IMR-90 (cell line): ENCODE data around the gene CERT1. TPM values are rescaled to one million over a fixed set of nuclear protein-coding genes. Genes with fewer than 3 reads are reported as not detected.

Experiments used
- ATAC-seq: fragments of 200-7000 bp; cut with Tn5 transposase; 2 replicates; pipeline ENCODE4 v1.9.1; 2020; ENCODE audit warnings: low read depth, mild to moderate bottlenecking, moderate library complexity
- BruUV-seq: library from RNA; stranded (reverse); fragments of 400-500 nt; replicated peaks from 2 replicates; lab custom pipeline; 2021; lab: Mats Ljungman, UMichigan
- CTCF ChIA-PET: fragments of 300-600 bp; formaldehyde crosslinking; extraction: SDS; loops from one replicate; lab custom pipeline; 2021; ENCODE audit warnings: antibody characterized with exemption; lab: Yijun Ruan, JAX
- POLR2A ChIA-PET: fragments of 300-600 bp; sonication (Branson Sonifier 250); formaldehyde crosslinking; loops from one replicate; lab custom pipeline; 2022; ENCODE audit warnings: antibody characterized with exemption; ENCODE audit not compliant: unreplicated experiment; lab: Charles Lee
- DNase-seq: peaks from one replicate; pipeline ENCODE4 v3.0.0; 2013
- H2AFZ ChIP-seq: replicated peaks from 2 replicates; pipeline ENCODE3; 2013; ENCODE audit warnings: low read length, mild to moderate bottlenecking; ENCODE audit not compliant: poor library complexity
- H2AK5ac ChIP-seq: 2 replicates; pipeline ENCODE4 v1.6.1; 2013; ENCODE audit warnings: low read depth, low read length, inconsistent platforms
- H2AK9ac ChIP-seq: replicated peaks from 2 replicates; pipeline ENCODE3; 2013; ENCODE audit warnings: mild to moderate bottlenecking, low read depth, low read length, moderate library complexity; ENCODE audit not compliant: poor library complexity
- H2BK120ac ChIP-seq: 2 replicates; pipeline ENCODE4 v1.6.1; 2013; ENCODE audit warnings: low read depth, low read length, inconsistent platforms
- H2BK15ac ChIP-seq: 3 replicates; pipeline ENCODE4 v1.6.1; 2013; ENCODE audit warnings: low read depth, low read length, inconsistent platforms
- H2BK20ac ChIP-seq: 2 replicates; pipeline ENCODE4 v1.6.1; 2013; ENCODE audit warnings: low read depth, mild to moderate bottlenecking, inconsistent platforms, low read length, moderate library complexity
- H2BK5ac ChIP-seq: 2 replicates; pipeline ENCODE4 v1.6.1; 2013; ENCODE audit warnings: mild to moderate bottlenecking, low read depth, low read length, inconsistent platforms; ENCODE audit not compliant: poor library complexity, severe bottlenecking
- H3K14ac ChIP-seq: replicated peaks from 2 replicates; pipeline ENCODE4 v1.6.1; 2013; ENCODE audit warnings: low read depth, low read length, inconsistent platforms
- H3K18ac ChIP-seq: 2 replicates; pipeline ENCODE4 v1.6.1; 2013; ENCODE audit warnings: low read depth, low read length, control low read depth
- H3K23ac ChIP-seq: 2 replicates; pipeline ENCODE4 v1.6.1; 2013; ENCODE audit warnings: low read depth, low read length, inconsistent platforms
- H3K27ac ChIP-seq: 2 replicates; pipeline ENCODE4 v1.5.1; 2013; ENCODE audit warnings: mild to moderate bottlenecking, control low read depth, low read length; ENCODE audit not compliant: insufficient read depth
- H3K27me3 ChIP-seq: 2 replicates; pipeline ENCODE4 v1.6.1; 2013; ENCODE audit warnings: low read length; ENCODE audit not compliant: control insufficient read depth, insufficient read depth
- H3K36me3 ChIP-seq: 2 replicates; pipeline ENCODE4 v1.6.1; 2013; ENCODE audit warnings: low read length, mixed read lengths; ENCODE audit not compliant: control insufficient read depth, insufficient read depth
- H3K4ac ChIP-seq: 2 replicates; pipeline ENCODE4 v1.6.1; 2013; ENCODE audit warnings: low read depth, low read length, inconsistent platforms
- H3K4me1 ChIP-seq: 2 replicates; pipeline ENCODE4 v1.6.1; 2013; ENCODE audit warnings: low read length, mixed read lengths; ENCODE audit not compliant: control insufficient read depth, insufficient read depth
- H3K4me2 ChIP-seq: 2 replicates; pipeline ENCODE4 v1.6.1; 2013; ENCODE audit warnings: low read depth, mild to moderate bottlenecking, control low read depth, low read length, moderate library complexity
- H3K4me3 ChIP-seq: 2 replicates; pipeline ENCODE4 v1.5.1; 2013; ENCODE audit warnings: low read depth, mild to moderate bottlenecking, control low read depth, low read length, moderate library complexity; ENCODE audit not compliant: insufficient read depth
- H3K56ac ChIP-seq: 2 replicates; pipeline ENCODE4 v1.6.1; 2013; ENCODE audit warnings: low read length, inconsistent platforms; ENCODE audit not compliant: insufficient read depth; ENCODE audit errors: extremely low read depth
- H3K79me1 ChIP-seq, 2 experiments: 2 replicates each; pipeline ENCODE4 v1.6.1; 2013; ENCODE audit warnings: low read length in 2 of 2, inconsistent platforms in 1 of 2, low read depth in 1 of 2
- H3K9ac ChIP-seq: 2 replicates; pipeline ENCODE4 v1.6.1; 2013; ENCODE audit warnings: low read depth, low read length, control low read depth
- H3K9me1 ChIP-seq: 2 replicates; pipeline ENCODE4 v1.6.1; 2013; ENCODE audit warnings: low read length, inconsistent platforms; ENCODE audit not compliant: insufficient read depth
- H3K9me3 ChIP-seq: 2 replicates; pipeline ENCODE4 v1.6.1; 2013; ENCODE audit warnings: low read length; ENCODE audit not compliant: control insufficient read depth, insufficient read depth
- H4K20me1 ChIP-seq: 2 replicates; pipeline ENCODE4 v1.6.1; 2013; ENCODE audit warnings: low read length, inconsistent platforms; ENCODE audit not compliant: insufficient read depth
- H4K5ac ChIP-seq: 2 replicates; pipeline ENCODE4 v1.6.1; 2013; ENCODE audit warnings: mild to moderate bottlenecking, low read depth, low read length, control low read depth
- H4K8ac ChIP-seq, 2 experiments: 2 replicates each; pipeline ENCODE4 v1.6.1; 2013; ENCODE audit warnings: low read depth in 2 of 2, low read length in 2 of 2, control low read depth in 1 of 2, inconsistent platforms in 1 of 2
- H4K91ac ChIP-seq: 2 replicates; pipeline ENCODE4 v1.6.1; 2013; ENCODE audit warnings: low read depth, low read length, inconsistent platforms; ENCODE audit not compliant: insufficient read depth
- ELK1 ChIP-seq: fragments of 150-350 bp; IDR thresholded peaks from 2 replicates; pipeline ENCODE4 v1.6.1; 2016; ENCODE audit warnings: low read depth, mild to moderate bottlenecking, low read length, moderate library complexity, borderline replicate concordance
- MAFK ChIP-seq: IDR thresholded peaks from 2 replicates; pipeline ENCODE4 v1.6.1; 2012; ENCODE audit warnings: low read depth, low read length, improper control_type of control experiment
- MXI1 ChIP-seq: IDR thresholded peaks from 2 replicates; pipeline ENCODE4 v1.6.1; 2012; ENCODE audit warnings: low read depth, mild to moderate bottlenecking, low read length, moderate library complexity, borderline replicate concordance
- RAD21 ChIP-seq: IDR thresholded peaks from 2 replicates; pipeline ENCODE4 v1.6.1; 2012; ENCODE audit warnings: low read length, improper control_type of control experiment
- WGBS, 2 experiments: methylation state at CpG; one replicate each; pipeline versions ENCODE4 v1.1.5 to v1.1.7; 2013; ENCODE audit warnings: missing lambda C conversion rate in 2 of 2; ENCODE audit not compliant: insufficient read length in 1 of 2; ENCODE audit errors: extremely low coverage in 2 of 2; 5-methylcytosine and 5-hydroxymethylcytosine counted together
- dilution Hi-C: fragments of 300-500 bp; cut with HindIII; formaldehyde crosslinking; loops from one replicate; pipeline ENCODE4 v1.14.3; 2018; ENCODE audit warnings: low sequenced_read_pairs; ENCODE audit not compliant: unreplicated experiment
- in situ Hi-C: fragments of 300-500 bp; cut with MboI; formaldehyde crosslinking; loops from 3 replicates; pipeline ENCODE4 v1.14.3; 2019; ENCODE audit warnings: low sequenced_read_pairs, inconsistent platforms, mixed read lengths
- intact Hi-C: fragments of 100-400 bp; cut with micrococcal nuclease; formaldehyde crosslinking; loops from 2 replicates; pipeline ENCODE4 v1.10.0; 2022
- polyA plus RNA-seq, 3 experiments: library from polyadenylated mRNA; depleted of rRNA; stranded (reverse); fragments of >200 nt; gene quantifications; 2 replicates each; pipeline ENCODE4 v1.2.3, GENCODE V29; 2012; ENCODE audit warnings: low replicate concordance in 1 of 3
- total RNA-seq: library from RNA; depleted of rRNA; stranded (reverse); fragments of >200 nt; gene quantifications from 2 replicates; pipeline ENCODE4 v1.2.3, GENCODE V29; 2012
- TF ChIP-seq, protein P1 (sequence below): fragments of 150-350 bp; IDR thresholded peaks from 2 replicates; pipeline ENCODE4 v1.6.1; 2017; ENCODE audit warnings: mild to moderate bottlenecking, antibody characterized with exemption, low read length, low read depth

The CERT1 gene
- total and polyA plus RNA-seq, 2 of the 4 experiments (the other 2 are of a cell fraction), result 7.2 TPM

- H3K9ac ChIP-seq, result no peak overlapping the region
- ChIA-PET POLR2A (no interaction called here), CTCF (no interaction called here)
- H4K20me1 ChIP-seq, result peaks cover 4% of the 10 kb centered on the region; the same call in 1 of the 2 replicates
- no peak overlapping the region for H3K18ac ChIP-seq
- no peak overlapping the region for H2BK20ac ChIP-seq
- H3K4ac ChIP-seq, result no peak overlapping the region
- no peak overlapping the region for H3K23ac ChIP-seq
- no peak overlapping the region for H3K56ac ChIP-seq
- no peak overlapping the region for H2AFZ ChIP-seq
- H3K79me1 ChIP-seq, result peaks cover 0 to 19% of the 10 kb centered on the region in 2 experiments; a peak in 3 of 4 replicates
- intact Hi-C loops (no loop called here), dilution Hi-C loops (no loop called here), in situ Hi-C loops (no loop called here)
- H2BK15ac ChIP-seq, result no peak overlapping the region
- no peak overlapping the region for H4K5ac ChIP-seq
- H3K9me1 ChIP-seq, result no peaks in the 10 kb centered on the region
- no peaks in the 10 kb centered on the region for H3K4me1 ChIP-seq
- no peak overlapping the region for H3K14ac ChIP-seq
- no peak overlapping the region for H2AK5ac ChIP-seq
- H3K36me3 ChIP-seq, result no peaks in the 10 kb centered on the region
- TF ChIP-seq MAFK (no peak), RAD21 (no peak), ELK1 (no peak), MXI1 (no peak)
- TF ChIP-seq, protein P1, sequence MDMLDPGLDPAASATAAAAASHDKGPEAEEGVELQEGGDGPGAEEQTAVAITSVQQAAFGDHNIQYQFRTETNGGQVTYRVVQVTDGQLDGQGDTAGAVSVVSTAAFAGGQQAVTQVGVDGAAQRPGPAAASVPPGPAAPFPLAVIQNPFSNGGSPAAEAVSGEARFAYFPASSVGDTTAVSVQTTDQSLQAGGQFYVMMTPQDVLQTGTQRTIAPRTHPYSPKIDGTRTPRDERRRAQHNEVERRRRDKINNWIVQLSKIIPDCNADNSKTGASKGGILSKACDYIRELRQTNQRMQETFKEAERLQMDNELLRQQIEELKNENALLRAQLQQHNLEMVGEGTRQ, result no peak
- no TSS peak for BruUV-seq
- H2BK5ac ChIP-seq, result no peak overlapping the region
- no peak overlapping the region for H4K8ac ChIP-seq
- H3K4me2 ChIP-seq, result no peak overlapping the region
- peaks cover 7% of the 10 kb centered on the region; the same call in 1 of the 2 replicates for H3K9me3 ChIP-seq
- H2AK9ac ChIP-seq, result no peak overlapping the region
- no peaks in the 10 kb centered on the region for H3K27me3 ChIP-seq
- H3K27ac ChIP-seq, result no peak overlapping the region
- DNase-seq (no peak), ATAC-seq (no peak)
- no CpG with 5 or more reads among the region's 1 CpG for WGBS, 2 experiments
- no peak overlapping the region for H2BK120ac ChIP-seq
- no peak overlapping the region for H4K91ac ChIP-seq
- H3K4me3 ChIP-seq, result no peak overlapping the region
These were observed 38.5 kb downstream of the CERT1 start for GRCh38 chr5:75472973-75473372.
